NCI-H128 (cell line): ENCODE data around the gene BAIAP2L2.
"Not testable (repeated sequence)": the region's sequence is repeated elsewhere in the genome, so short reads cannot be mapped to it uniquely, and the experiment has no call there.

ENCODE experiments used
- DNase-seq: peaks from one replicate; lab custom pipeline; 2025; ENCODE audit not compliant: unreplicated experiment; lab: John Stamatoyannopoulos, UW

Gene BAIAP2L2

DNA sequence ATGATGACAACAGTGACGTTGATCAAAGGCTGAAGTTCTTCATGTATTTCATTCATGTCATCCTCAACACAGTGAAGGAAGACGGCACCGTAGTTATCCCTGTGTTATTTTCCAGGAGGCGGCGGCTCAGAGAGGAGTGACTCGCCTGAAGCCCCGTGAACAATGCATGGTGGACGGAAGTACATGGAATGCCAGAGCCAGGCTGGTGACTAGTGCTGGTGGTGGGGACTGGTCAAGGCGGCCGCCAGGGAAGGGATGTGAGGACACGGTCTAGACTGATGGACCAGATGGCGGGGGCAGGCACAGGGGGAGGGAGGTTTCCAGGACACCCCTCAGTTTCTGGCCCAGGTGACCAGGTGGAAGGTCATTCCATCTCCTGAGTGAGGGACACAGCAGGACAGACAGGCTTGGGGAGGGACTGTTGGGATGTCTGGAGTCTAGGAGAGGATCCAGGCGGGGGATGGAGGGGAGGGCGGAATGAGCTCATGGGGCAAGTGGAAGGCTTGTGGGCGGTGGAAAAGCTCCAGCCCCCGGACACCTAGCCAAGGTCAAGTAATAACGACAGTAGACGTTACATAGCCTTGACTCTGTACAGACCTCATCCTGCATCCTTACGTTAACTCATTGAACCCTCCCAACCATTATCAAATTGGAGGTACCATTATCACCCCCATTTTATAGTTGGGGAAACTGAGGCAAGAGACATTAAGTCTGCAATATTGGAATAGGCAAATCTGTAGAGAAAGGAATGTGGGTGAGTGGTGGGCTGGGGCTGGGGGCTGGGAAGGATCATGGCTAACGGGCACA is 69.3 kb downstream of the BAIAP2L2 start:
- no peak for DNase-seq

- no peak for DNase-seq
These were observed 71.3 kb downstream of the BAIAP2L2 start for GRCh38 chr22:38038890-38039812.

- no peak for DNase-seq
These were observed 72.1 kb downstream of the BAIAP2L2 start for GRCh38 chr22:38038426-38038825.

- DNase-seq = not testable (repeated sequence)
These were observed 72.9 kb downstream of the BAIAP2L2 start for GRCh38 chr22:38037367-38038150.

DNA sequence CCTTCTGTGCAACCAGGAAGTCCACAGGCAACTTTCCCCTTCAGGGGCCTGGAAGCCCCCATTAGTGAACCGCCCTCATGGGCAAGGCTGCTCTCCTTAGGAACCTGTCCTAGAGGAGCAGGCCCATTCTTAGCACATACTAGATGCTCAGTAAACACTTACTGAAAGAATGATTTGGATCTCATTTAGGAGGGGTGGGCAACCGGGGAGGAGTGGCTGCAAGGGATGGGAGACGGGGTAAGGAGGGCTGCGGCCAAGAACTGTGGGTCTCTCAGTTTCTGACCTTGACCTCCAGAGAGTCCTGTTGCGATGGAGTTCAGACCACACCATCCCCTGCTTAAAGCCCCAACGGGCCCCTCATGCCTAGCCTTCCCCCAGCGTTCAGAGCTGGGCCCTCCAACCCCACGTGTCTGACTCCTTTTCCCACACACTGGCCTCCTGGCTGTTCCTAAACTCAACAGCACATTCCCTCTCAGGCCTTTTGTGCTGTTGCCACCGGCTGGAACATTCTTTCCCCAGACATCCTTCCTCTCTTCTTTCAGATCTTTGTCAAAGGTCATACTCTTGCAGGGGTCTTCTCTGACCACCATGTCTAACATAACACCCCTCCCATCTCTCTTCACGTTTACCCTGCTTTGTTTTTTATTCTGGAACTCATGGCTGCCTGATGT is 74.0 kb downstream of the BAIAP2L2 start:
- DNase-seq = no peak

GRCh38 chr22:38035530-38035885 is 75.0 kb downstream of the BAIAP2L2 start:
- no peak for DNase-seq
